ENCODE data around the gene ZNF485. TPM values are rescaled to one million over a fixed set of nuclear protein-coding genes. Genes with fewer than 3 reads are reported as not detected.
A peak's percentile ranks its signal among the peaks of the same experiment; 100 is the strongest.
"Not testable (repeated sequence)": the region's sequence is repeated elsewhere in the genome, so short reads cannot be mapped to it uniquely, and the experiment has no call there.

ZNF485 gene
- polyA plus RNA-seq, 1 experiment: 1.2 TPM

GRCh38 chr10:43628956-43629355, 22.7 kb downstream of the ZNF485 start:
- H3K27me3 ChIP-seq (ENCODE audit: control insufficient read depth, insufficient read depth, low read length): peaks cover 2% of the 10 kb centered on the region
- CTCF ChIA-PET: no interaction called here
- H3K27ac ChIP-seq (ENCODE audit: low read depth, low read length): no peak overlapping the region
- H3K9me3 ChIP-seq (ENCODE audit: control insufficient read depth, insufficient read depth, low read length): no peaks in the 10 kb centered on the region
- no peak for TF ChIP-seq CTCF (IDR thresholded peaks at IDR 0.05; ENCODE audit: low read depth, low read length)
- no peak overlapping the region for H3K4me3 ChIP-seq (ENCODE audit: low read depth, low read length)
- POLR2A ChIA-PET: no interaction called here
- DNase-seq (ENCODE audit: low read depth, low spot score): no peak

- H3K4me3 ChIP-seq (ENCODE audit: low read depth, low read length); H3K27me3 ChIP-seq (ENCODE audit: control insufficient read depth, insufficient read depth, low read length); DNase-seq (ENCODE audit: low read depth, low spot score); H3K27ac ChIP-seq (ENCODE audit: low read depth, low read length); POLR2A ChIA-PET; CTCF ChIA-PET; H3K9me3 ChIP-seq (ENCODE audit: control insufficient read depth, insufficient read depth, low read length): not testable (repeated sequence)
These were observed 29.6 kb downstream of the ZNF485 start for GRCh38 chr10:43635816-43636215.

GRCh38 chr10:43640603-43641002, 34.4 kb downstream of the ZNF485 start:
- Histone ChIP-seq H3K4me3 (ENCODE audit: low read depth, low read length) (no peak overlapping the region), H3K27ac (ENCODE audit: low read depth, low read length) (no peak overlapping the region), H3K27me3 (ENCODE audit: control insufficient read depth, insufficient read depth, low read length) (no peaks in the 10 kb centered on the region), H3K9me3 (ENCODE audit: control insufficient read depth, insufficient read depth, low read length) (peaks cover 19% of the 10 kb centered on the region)
- DNase-seq (ENCODE audit: low read depth, low spot score): no peak
- CTCF ChIA-PET: no interaction called here
- POLR2A ChIA-PET: no interaction called here
- no peak for TF ChIP-seq CTCF (IDR thresholded peaks at IDR 0.05; ENCODE audit: low read depth, low read length)

GRCh38 chr10:43644252-43644651, 38.0 kb downstream of the ZNF485 start:
- ChIA-PET CTCF (no interaction called here), POLR2A (no interaction called here)
- no peak for TF ChIP-seq CTCF (IDR thresholded peaks at IDR 0.05; ENCODE audit: low read depth, low read length)
- Histone ChIP-seq H3K9me3 (ENCODE audit: control insufficient read depth, insufficient read depth, low read length) (peaks cover 40% of the 10 kb centered on the region), H3K27me3 (ENCODE audit: control insufficient read depth, insufficient read depth, low read length) (no peaks in the 10 kb centered on the region), H3K4me3 (ENCODE audit: low read depth, low read length) (no peak overlapping the region), H3K27ac (ENCODE audit: low read depth, low read length) (no peak overlapping the region)
- DNase-seq (ENCODE audit: low read depth, low spot score): no peak

GRCh38 chr10:43645866-43646265, 39.6 kb downstream of the ZNF485 start:
- H3K27ac ChIP-seq (ENCODE audit: low read depth, low read length): no peak overlapping the region
- H3K4me3 ChIP-seq (ENCODE audit: low read depth, low read length): no peak overlapping the region
- ChIA-PET CTCF (no interaction called here), POLR2A (no interaction called here)
- peaks cover 40% of the 10 kb centered on the region for H3K9me3 ChIP-seq (ENCODE audit: control insufficient read depth, insufficient read depth, low read length)
- H3K27me3 ChIP-seq (ENCODE audit: control insufficient read depth, insufficient read depth, low read length): no peaks in the 10 kb centered on the region
- no peak for TF ChIP-seq CTCF (IDR thresholded peaks at IDR 0.05; ENCODE audit: low read depth, low read length)
- DNase-seq (ENCODE audit: low read depth, low spot score): no peak

- DNase-seq (ENCODE audit: low read depth, low spot score): no peak
- POLR2A ChIA-PET: interaction anchor here (0.9 kb wide), 1 partner anchor 41 kb away, joined by 4 read pairs; the partner anchor contains the start of gene ZNF485
- Histone ChIP-seq H3K27me3 (ENCODE audit: control insufficient read depth, insufficient read depth, low read length) (no peaks in the 10 kb centered on the region), H3K9me3 (ENCODE audit: control insufficient read depth, insufficient read depth, low read length) (peaks cover 33% of the 10 kb centered on the region), H3K27ac (ENCODE audit: low read depth, low read length) (no peak overlapping the region), H3K4me3 (ENCODE audit: low read depth, low read length) (peak overlapping the region; percentile 71)
- CTCF ChIA-PET: interaction anchor here (0.9 kb wide), 1 partner anchor 739 kb away, joined by 3 read pairs; no protein-coding TSS in a partner anchor
- TF ChIP-seq CTCF (IDR thresholded peaks at IDR 0.05; ENCODE audit: low read depth, low read length): no peak
These were observed 41.3 kb downstream of the ZNF485 start for GRCh38 chr10:43647576-43647975.
